Measurements from ENCODE around the gene RBM19.

GRCh38 chr12:113906411-113907200, 59.5 kb downstream of the RBM19 start:
- TF ChIP-seq EZH2 (IDR thresholded peaks at IDR 0.05; ENCODE audit: borderline replicate concordance, low read length) (no peak), CTCF (IDR thresholded peaks at IDR 0.05; ENCODE audit: low read length) (no peak)
